Endometrial microvascular endothelial cells (primary cell): Measurements from ENCODE around the gene NTM. TPM values are rescaled to one million over a fixed set of nuclear protein-coding genes. Genes with fewer than 3 reads are reported as not detected.

ENCODE experiments used
- in situ Hi-C: cut with HindIII; loops from 2 replicates; pipeline ENCODE4 v1.10.0; 2017; ENCODE audit warnings: low sequenced_read_pairs, low pct_unique_long_range_greater_than_20kb; ENCODE audit errors: inconsistent ontology term
- total RNA-seq: library from RNA; depleted of rRNA; stranded (reverse); fragments of >200 nt; gene quantifications from one replicate; pipeline ENCODE4 v1.2.3, GENCODE V29; 2015; ENCODE audit errors: inconsistent ontology term

The NTM gene
- total RNA-seq, 1 donor from 2014 or later = 4.3 TPM

GRCh38 chr11:132035228-132035627 lies 664.8 kb downstream of the NTM start:
- in situ Hi-C loops = no loop called here

- in situ Hi-C loops = no loop called here
Observed at GRCh38 chr11:132035766-132036165, 665.4 kb downstream of the NTM start.

GRCh38 chr11:132036220-132036619 lies 665.8 kb downstream of the NTM start:
- in situ Hi-C loops = no loop called here

- in situ Hi-C loops = no loop called here
Observed at GRCh38 chr11:132036746-132037466, 666.5 kb downstream of the NTM start.

- in situ Hi-C loops = no loop called here
Observed at GRCh38 chr11:132037467-132037862, 667.0 kb downstream of the NTM start.

GRCh38 chr11:132037956-132038355 lies 667.5 kb downstream of the NTM start:
- in situ Hi-C loops = no loop called here

- in situ Hi-C loops = no loop called here
Observed at GRCh38 chr11:132039521-132039920, 669.1 kb downstream of the NTM start.

- in situ Hi-C loops = no loop called here
Observed at GRCh38 chr11:132042296-132042695, 671.9 kb downstream of the NTM start.

GRCh38 chr11:132043714-132044113 lies 673.3 kb downstream of the NTM start:
- in situ Hi-C loops = no loop called here

- in situ Hi-C loops = no loop called here
Observed at GRCh38 chr11:132045107-132045506, 674.7 kb downstream of the NTM start.

GRCh38 chr11:132046288-132046865 lies 676.0 kb downstream of the NTM start:
- in situ Hi-C loops = no loop called here

GRCh38 chr11:132047167-132047566 lies 676.8 kb downstream of the NTM start:
- in situ Hi-C loops = no loop called here

GRCh38 chr11:132048040-132048439 lies 677.6 kb downstream of the NTM start:
- in situ Hi-C loops = no loop called here

- in situ Hi-C loops = no loop called here
Observed at GRCh38 chr11:132049205-132049604, 678.8 kb downstream of the NTM start.

GRCh38 chr11:132050049-132050448 lies 679.6 kb downstream of the NTM start:
- in situ Hi-C loops = no loop called here

- in situ Hi-C loops = no loop called here
Observed at GRCh38 chr11:132050577-132051165, 680.3 kb downstream of the NTM start.

GRCh38 chr11:132051704-132052103 lies 681.3 kb downstream of the NTM start:
- in situ Hi-C loops = no loop called here

GRCh38 chr11:132052342-132052741 lies 681.9 kb downstream of the NTM start:
- in situ Hi-C loops = no loop called here

- in situ Hi-C loops = no loop called here
Observed at GRCh38 chr11:132052904-132053303, 682.5 kb downstream of the NTM start.

GRCh38 chr11:132054822-132055221 lies 684.4 kb downstream of the NTM start:
- in situ Hi-C loops = no loop called here
